Islet precursor cell (in vitro differentiated cells): ENCODE measurements around the gene MED12.
"Not testable (repeated sequence)": the region's sequence is repeated elsewhere in the genome, so short reads cannot be mapped to it uniquely, and the experiment has no call there.

Experiments used
- DNase-seq: peaks from one replicate; pipeline ENCODE4 v3.0.0-alpha.2; 2018

Gene MED12

DNA sequence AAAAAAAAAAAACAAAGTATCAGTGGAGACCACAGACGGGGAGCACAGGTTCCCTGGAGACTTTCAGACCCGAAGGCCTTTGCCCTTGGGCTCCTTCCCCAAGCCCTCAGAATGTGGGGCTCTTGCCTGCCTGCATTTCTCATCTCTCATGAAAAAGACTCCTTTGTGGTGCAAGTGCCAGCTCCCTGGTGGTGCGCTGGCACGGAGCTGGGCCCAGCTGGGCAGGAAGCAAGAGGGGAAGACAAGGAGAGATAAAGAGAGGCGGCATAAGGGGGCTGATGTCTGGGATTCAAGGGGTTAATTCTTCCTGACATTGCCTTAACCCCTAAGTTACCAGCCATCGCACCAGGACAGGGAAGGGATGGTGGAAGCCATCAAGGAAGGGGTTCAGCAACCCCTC, 48.1 kb downstream of the MED12 start:
- no peak for DNase-seq

DNA sequence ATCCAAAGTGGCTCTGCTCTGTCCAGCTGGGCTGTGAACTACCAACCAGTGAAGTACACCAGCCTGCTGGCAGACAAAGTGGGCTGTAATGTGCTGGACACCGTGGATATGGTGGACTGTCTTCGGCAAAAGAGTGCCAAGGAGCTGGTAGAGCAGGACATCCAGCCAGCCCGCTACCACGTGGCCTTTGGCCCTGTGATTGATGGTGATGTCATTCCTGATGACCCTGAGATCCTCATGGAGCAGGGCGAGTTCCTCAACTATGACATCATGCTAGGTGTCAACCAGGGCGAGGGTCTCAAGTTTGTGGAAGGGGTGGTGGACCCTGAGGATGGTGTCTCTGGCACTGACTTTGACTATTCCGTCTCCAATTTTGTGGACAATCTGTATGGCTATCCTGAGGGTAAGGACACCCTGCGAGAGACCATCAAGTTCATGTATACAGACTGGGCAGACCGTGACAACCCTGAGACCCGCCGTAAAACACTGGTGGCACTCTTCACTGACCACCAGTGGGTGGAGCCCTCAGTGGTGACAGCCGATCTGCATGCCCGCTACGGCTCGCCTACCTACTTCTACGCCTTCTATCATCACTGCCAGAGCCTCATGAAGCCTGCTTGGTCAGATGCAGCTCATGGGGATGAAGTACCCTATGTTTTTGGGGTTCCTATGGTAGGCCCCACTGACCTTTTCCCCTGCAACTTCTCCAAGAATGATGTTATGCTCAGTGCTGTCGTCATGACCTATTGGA, 48.8 kb downstream of the MED12 start:
- no peak for DNase-seq

DNA sequence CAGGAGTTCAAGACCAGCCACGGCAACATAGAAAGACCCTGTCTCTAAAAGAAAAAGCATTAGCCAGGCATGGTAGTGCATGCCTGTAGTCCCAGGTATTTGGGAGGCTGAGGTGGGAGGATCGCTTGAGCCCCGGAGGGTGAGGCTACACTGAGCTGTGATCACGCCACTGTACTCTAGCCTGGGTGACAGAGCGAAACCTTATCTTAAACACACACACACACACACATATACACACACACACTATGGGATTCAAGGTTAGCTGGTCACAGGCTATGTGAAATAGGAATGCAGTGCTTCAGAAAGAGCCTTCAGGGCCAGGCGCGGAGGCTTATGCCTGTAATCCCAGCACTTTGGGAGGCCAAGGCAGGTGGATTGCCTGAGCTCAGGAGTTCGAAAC, 49.7 kb downstream of the MED12 start:
- no peak for DNase-seq

DNA sequence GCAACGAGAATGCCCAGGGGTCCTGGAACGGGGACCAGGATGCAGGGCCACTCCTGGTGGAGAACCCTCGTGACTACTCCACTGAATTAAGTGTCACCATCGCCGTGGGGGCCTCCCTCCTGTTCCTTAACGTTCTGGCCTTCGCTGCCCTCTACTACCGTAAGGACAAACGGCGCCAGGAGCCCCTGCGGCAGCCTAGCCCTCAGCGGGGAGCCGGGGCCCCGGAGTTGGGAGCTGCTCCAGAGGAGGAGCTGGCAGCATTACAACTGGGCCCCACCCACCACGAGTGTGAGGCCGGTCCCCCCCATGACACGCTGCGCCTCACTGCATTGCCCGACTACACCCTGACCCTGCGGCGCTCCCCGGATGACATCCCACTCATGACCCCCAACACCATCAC, 51.2 kb downstream of the MED12 start:
- no peak for DNase-seq

DNA sequence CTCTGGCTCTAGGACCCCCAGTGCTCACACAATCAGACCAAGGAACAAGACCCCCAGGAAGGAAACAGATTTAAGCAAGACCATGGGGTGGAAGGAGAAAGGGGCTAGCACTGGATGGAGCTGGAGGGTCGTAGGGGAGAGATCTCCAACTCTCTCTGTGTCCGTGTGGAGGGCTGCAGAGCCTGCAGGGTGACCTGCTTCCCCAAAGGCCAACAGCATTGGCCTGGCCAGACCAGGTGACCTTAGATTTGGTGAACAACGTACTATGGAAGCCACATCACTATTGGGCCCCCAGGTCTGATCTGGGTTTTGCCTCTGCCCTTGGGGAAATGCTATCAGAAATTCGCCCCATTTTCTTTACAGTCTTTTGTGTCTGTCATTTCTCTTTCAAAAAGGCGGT, 52.3 kb downstream of the MED12 start:
- DNase-seq: no peak

DNA sequence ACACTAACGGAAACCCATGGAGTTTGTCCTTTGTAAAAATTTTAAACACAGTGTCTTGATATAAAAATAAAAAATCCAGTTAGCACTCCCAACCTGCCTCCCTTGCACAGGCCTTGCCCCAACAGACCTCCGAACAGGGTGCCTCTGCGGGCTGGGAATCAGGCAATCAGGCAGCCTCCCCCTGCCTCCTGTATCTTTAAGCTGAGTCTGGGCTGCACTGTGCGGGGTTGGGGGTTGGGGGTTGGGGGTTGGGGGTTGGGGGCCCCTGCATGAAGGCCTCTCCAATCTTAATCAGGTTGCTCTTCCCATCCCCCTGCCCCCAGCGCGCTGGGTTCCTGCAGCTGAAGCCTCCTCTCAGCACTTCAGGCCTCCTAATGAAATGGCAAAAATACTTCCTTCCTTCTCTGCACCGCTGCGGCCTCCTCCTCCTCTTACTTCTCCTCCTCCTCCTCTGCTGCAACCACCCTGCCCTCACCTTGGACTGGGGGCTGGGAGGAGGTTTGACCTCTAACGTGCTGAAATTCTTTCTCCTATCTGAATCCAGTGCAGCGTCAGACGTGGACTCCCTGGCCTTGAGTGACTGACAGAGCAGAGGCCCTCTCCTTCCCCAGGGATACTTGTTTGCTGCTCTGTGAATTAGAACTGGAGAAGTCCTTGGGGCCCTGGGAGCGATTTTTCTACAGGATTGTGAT, 52.9 kb downstream of the MED12 start:
- DNase-seq: no peak

DNA sequence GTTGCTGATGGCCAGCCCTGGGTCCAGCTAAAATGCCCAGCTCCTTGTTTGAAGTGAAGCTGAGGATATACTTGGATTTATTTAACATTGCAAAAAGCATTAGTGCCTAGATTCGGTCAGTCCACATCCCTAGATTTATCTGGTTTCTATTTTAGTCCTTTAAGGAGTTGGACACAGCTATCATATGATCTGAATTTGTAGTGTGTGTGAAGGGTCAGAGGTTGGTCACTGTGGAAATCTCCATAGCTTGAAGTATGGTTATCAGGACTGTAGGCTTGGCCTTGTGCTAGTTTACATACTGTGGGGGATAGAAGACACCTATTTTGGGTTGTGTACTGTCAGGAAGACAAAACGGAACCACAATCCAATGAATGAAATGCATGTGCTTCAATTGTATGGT, 55.0 kb downstream of the MED12 start:
- DNase-seq: no peak

DNA sequence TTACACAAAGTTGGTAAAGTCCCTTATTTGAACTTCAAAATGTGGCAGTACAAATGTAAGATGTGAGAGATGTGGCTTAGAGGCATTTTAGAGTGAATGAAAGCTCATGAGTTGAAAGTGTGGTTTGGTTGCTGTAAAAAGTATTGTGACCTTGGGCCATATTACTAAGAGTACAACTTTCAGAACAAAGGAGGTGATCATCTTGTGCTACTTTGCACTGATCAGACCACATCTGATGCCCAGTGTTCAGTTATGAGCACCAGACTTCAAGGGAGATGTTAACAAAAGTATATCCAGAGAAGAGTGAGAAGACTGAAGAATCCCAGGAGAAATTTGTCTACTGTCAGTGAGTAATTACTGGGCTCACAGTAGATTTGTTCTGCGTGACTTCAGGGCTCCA, 56.4 kb downstream of the MED12 start:
- no peak for DNase-seq

DNA sequence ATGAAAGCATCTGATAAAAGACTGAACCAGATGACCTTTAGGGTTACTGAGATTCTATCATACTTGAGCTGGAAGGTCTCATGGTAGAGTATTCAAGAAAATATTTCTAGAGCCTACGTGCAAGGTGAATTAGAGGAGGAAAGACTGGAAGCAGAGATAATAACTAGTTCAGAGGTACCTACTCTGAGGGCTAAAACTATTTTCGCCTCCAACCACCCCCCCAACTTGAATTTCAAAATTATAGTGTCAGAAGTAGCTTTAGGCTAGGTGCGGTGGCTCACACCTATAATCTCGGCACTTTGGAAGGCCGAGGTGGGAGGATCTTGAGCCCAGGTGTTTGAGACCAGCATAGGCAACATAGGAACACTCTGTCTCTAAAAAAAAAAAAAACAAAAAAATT, 57.1 kb downstream of the MED12 start:
- DNase-seq: no peak

DNA sequence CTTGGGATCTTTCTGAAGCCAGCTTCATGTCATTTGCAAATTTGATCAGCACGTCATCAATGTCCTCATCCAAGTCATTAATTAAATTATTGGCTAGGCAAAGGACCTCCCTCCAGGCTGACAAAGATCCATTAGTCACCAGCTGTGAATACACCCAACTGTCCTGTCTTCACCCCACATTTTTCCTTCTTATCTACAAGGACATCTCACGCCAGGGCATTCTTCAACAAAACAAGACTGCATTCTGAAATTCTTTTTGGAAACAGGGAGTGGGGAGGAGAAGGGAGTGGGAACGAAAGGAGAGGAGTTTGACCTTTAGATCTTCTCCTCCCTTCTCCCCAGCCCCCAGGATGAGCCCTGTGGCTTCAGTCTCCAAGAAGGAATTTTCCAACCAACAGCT, 58.9 kb downstream of the MED12 start:
- no peak for DNase-seq

DNA sequence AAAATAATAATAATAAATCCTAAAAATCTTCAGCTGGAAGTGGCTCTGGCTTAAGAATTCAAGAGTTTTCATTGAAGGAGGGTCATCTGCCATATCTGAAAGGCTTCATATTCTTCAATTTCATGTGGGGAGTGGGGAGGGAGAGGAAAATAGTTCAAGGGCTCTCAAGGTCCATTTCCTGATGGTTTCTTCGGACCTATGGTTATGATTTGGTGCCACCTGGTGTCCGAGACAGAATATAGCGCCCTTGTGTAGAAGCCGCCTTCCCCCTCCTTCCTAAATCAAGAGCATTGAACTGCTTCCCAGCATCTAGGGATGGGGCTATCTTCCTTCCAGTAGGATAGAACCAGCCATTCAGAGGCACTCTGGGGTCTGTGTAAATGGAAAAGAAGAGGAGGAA, 60.5 kb downstream of the MED12 start:
- DNase-seq: peak; percentile 63

DNA sequence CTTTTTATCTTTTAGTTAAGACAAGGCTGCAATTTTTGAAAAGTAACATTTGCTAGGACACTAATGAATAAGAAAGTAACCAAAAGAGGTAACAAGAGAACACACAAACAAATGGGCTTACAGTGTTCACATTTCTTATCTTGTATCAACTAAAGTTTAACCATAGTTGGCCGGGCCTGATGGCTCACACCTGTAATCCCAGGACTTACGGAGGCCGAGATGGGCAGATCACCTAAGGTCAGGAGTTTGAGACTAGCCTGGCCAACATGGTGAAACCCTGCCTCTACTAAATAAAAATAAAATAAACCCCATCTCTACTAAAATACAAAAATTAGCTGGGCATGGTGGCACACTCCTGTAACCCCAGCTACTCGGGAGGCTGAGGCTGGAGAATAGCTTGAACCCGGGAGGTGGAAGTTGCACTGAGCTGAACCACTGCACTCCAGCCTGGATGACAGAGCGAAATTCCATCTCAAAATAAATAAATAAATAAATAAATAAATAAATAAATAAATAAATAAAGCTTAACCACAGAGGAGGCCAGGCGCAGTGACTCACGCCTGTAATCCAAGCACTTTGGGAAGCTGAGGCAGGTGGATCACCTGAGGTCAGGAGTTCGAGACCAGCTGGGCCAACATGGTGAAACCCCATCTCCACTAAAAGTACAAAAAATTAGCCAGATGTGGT, 62.3 kb downstream of the MED12 start:
- DNase-seq: not testable (repeated sequence)

DNA sequence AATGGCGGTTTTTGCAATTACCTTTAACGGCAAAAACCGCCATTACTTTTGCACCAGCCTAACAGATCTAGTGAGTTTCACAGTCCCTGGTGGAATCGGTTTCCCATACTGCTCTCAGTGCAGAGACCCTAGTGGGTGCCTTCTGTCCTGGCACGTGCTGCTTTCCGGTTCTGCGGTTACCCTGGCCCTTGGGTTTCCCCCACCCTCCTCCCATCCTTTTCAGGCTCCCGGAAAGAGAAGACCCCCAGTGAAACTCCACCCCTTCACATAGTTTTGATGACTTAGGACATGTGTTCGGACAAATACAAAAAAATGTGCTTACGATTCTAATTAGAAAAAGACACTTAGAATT, 63.1 kb downstream of the MED12 start:
- DNase-seq: no peak

DNA sequence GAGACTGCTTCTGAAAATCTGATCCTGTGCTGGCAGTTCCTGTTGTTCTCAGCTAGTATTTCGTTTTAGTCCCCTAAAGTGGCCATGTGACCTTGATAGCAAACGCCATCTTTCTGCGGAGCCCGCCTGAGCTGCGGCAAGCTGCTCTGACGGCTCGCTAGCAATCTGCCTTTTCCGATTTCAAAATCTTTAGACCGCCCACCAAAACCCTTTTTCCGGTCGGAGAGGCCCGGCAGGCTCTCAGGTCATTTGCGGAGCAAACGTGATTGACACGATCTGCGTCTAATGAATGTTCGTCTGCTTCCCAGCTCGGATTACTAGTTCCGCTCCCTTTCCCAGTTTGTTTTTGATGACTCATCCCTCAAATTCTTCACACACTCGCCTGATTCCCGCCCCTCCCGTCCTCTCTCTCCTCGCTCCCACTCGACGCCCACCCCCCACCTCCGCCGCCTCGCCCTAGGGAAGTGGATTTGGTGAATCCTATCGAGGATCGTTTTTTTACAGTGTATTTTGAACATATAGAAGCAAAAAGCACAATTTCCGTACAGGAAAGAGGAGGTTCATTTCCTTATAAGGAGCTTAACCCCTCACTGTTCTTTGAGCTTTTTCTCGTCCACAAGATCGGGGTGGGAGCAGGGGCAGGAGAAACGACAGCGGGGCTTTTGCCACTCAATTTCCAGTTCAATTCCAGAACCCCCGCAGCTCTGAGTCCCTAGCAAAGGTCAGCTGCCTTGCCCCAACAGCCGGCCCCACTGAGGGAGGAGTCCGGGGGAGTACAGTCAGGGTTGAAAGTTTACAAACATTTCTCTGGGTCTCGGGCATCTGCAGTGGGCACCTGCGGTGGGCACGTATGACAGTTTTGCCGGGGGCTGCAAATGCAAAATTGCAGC, 63.8 kb downstream of the MED12 start:
- peak; percentile 96 for DNase-seq

DNA sequence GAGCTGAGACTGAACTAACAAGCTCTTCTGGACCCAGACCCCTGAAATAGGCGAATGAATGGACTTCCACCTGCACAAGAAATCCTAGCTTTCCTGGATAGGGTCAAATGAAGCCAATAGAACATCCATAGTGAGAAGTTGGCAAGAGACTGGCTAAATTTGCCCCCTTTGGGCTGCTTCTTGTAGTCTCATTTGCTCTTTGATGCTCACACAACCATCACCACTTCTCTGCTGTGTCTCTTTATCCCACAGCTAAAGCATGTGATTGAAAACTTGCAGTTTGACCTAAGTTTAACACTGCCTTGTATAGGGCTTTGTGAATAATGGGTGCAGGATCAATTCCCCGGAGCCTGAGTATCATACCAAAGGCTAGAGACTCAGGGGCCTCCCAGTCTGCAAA, 64.5 kb downstream of the MED12 start:
- no peak for DNase-seq

DNA sequence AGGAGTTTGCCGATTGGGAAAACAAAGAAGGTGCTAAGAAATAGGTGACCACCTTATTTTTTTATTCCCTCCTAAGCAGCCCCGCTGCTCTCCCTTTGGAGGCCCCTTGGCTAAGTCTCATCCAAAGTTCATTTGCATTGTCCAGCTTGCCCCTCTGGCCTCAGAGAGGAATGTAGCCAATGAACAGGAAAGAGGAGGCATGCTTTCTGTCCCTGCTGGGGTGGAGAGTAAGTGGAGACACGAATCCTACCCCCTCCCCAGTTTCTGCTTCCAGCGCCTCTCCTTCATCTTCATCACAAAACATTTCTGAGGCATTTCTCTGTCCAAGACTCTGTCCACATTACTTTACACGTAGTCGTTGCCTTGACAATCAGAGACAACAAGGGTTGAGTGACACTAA, 64.9 kb downstream of the MED12 start:
- no peak for DNase-seq

DNA sequence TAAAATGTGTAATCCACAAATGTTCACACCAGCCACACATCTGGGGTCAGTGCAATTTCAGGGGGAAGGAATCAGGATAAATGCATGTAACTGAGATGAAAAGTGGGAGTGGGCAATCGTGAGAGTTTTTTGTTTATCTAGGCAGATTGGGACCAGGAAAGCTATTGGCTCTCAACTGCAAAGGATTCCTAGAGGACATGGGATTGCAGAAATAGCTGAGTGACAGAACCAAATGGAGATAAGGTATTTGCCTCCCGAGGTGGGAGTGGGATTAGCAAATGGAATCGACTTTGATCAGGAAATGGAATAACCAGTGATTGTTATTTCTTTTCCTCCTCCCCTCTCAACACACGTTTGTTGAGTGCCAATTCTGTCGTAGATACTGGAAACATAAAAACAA, 65.7 kb downstream of the MED12 start:
- no peak for DNase-seq

DNA sequence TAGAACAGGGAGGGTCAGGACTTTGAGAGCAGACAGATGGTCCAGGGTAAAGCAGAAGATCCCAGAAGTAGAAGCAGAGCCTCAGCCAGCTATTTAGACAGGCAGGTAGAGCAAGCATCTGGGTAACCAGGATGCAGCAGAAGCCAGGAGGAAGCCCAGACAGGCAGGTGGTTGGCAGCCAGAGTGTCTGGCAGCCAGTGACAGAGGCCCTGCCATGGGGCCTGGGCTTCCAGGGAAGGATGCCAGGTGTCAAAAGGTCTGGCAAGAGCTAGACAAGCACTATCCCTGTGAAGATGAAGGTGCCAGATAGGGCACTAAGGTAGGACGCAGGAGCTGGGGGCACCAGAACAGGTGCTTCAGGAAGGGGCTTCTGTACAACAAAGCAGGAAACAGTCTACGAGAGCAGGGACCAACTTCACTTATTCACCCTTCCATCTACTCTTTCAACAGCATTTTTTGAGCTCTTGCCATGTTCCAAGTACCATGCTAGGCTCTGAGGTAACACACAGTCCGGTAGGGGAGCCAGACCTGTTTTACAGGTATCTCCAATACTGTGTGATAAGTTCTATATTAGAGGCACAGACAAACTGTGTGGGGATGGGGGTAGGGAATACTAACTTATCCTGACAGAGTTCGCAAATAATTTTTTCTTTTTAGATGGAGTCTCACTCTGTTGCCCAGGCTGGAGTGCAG, 66.6 kb downstream of the MED12 start:
- no peak for DNase-seq

DNA sequence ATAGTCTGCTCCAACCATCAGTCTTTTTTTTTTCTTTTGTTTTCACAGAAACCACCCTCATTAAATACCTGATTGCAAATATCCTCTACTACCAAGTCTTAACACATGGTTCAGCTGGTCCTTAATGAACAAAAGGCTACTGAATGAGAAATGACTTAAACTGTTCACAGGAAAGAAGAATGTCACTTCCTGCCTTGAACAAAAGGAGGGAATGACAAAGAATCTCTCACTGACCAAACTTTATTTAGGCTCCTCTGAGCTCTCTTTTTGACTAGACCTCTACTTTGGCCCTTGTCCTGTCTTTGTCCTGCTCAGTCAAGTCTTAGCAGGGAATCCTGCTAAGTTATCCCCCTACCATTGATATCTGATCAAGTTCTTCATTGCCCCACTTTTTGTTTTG, 72.9 kb downstream of the MED12 start:
- DNase-seq: no peak
